Lung microvascular endothelial cell (primary cell): ENCODE measurements around the gene KLHL5. TPM values are rescaled to one million over a fixed set of nuclear protein-coding genes. Genes with fewer than 3 reads are reported as not detected.
A peak's percentile ranks its signal among the peaks of the same experiment; 100 is the strongest.

Experiments
- DNase-seq, 2 donors: peaks; one replicate each; pipeline versions ENCODE4 v3.0.0 to v3.0.0-alpha.2; 2010; ENCODE audit warnings: low read depth in 2 of 2
- total RNA-seq: library from RNA; depleted of rRNA; stranded (reverse); fragments of >200 nt; gene quantifications from 2 replicates; pipeline ENCODE4 v1.2.1, GENCODE V29; 2014

Gene KLHL5
- total RNA-seq, 1 donor from 2014 or later = 98.8 TPM

DNA sequence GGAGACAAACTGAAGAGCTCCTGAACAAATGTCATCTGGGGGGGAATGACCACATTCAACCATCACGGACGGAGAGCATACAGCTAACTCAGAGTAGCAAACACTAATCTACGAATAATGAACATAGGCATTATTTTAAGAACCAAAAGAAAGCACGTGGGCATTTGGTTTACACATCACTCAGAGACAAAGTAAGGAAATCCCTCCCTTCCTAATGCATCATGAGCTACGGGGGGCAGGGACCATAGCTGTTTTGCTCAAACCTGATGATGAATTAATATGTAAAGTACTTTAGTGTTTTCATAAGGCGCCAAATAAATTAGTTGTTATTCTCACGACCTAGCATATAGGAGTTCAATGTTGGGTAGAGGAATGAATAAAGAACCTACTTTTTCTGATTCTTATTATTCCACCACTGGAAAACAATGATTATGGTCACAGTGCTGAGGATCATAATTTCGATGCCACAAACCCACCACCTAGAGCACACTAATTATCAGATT is 18.1 kb upstream of the KLHL5 start:
- peak; percentile 85 to 92 for DNase-seq

DNA sequence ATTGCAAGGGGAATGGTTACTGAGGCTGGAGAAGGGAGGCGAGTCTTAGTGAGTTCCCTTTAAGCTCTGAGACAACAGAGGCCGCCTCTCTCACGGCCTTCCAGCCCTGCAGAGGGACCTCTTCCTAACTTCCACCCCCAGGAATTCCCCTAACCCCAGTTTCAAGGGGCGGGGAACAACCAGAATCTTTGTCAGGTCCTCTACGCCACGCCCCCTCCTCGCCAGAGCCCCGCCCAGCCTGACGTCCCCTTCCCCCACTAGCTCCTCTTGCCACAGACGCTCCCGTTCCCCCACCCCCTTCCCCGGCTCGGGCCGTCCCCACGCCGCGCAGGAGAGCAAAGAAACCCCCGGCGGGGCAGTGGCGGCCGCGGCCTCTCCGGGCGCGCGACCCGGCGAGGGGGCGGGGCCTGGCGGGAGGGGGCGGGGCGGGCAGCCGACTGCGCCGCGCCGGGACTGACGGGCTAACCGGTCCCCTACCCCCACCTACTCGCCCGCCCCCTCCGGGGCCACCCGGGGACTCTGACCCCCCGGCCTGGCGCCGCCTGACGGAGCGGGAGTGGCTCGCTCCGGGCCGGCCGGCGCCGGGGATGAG is 17.6 kb upstream of the KLHL5 start:
- DNase-seq = peak; percentile 96 to 97

DNA sequence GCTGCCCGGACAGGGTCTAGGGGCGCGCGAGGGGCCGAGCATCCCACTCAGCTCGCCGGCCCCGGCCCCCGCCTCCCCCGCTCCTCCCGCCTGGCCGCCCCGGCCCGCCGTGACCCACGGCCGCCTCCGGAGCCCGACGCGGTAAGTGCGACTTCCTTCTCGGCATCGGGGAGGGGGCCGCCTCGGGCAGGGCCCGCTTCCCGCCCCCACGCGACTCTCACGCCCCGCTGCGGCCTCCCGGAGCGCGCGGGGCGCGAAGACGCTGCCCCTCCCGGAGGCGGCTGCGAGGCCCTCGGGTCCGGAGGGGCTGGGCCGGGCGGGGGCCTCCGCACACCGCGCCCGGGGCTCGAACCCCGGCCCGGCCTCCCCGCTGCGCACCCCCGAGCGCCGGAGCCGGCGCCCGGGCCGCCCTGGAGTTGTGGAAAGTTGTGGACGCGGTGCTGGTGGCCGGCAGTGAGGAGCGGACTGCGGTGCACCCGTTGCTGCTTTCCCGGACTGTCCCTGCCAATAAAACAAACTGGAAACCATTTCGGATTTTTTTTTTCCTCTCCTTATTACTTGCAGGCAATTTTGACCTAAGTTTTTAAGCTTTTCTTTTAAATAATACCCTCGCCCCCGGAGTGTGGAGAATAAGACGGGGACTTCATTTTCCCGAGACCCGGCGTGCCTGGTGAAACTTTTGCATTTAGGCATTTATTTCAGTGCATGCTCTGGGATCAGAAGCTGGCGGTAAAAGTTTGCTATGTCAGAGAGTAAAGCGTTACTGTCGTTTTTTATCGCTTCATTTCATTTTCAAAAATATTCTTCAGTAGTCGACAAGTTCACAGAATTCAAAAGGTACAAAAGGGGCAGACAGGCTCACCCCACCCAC is 16.8 kb upstream of the KLHL5 start:
- peak; percentile 38 to 56 for DNase-seq

- DNase-seq = peak; percentile 31 to 51
These were observed 16.2 kb upstream of the KLHL5 start for GRCh38 chr4:39045827-39046221.

DNA sequence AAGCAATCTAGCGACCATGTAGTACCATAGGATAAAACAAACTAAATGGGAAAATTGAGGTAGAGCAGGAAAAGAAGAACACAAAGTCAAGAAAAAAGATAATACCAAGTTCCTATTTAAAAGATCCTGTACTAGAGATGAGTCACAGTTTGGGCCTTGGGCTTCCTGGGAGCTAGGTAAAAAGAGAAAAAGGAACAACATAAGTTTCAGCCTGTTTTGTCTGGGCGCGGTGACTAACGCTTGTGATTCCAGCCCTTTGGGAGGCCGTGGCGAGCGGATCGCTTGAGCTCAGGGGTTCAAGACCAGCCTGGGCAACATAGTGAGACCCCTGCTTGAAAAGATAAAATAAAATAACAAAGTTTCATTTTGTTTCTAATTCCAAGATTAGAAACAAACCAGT is 15.8 kb upstream of the KLHL5 start:
- peak in 1 of 2 donors; percentile 44 for DNase-seq

- DNase-seq = no peak
These were observed 14.4 kb upstream of the KLHL5 start for GRCh38 chr4:39047681-39048080.

- peak; percentile 31 to 54 for DNase-seq
These were observed 13.7 kb upstream of the KLHL5 start for GRCh38 chr4:39048311-39048710.

- no peak for DNase-seq
These were observed 11.4 kb upstream of the KLHL5 start for GRCh38 chr4:39050590-39050989.

- DNase-seq = no peak
These were observed 10.5 kb upstream of the KLHL5 start for GRCh38 chr4:39051492-39051891.

GRCh38 chr4:39053983-39054382 is 8.0 kb upstream of the KLHL5 start:
- DNase-seq = no peak

DNA sequence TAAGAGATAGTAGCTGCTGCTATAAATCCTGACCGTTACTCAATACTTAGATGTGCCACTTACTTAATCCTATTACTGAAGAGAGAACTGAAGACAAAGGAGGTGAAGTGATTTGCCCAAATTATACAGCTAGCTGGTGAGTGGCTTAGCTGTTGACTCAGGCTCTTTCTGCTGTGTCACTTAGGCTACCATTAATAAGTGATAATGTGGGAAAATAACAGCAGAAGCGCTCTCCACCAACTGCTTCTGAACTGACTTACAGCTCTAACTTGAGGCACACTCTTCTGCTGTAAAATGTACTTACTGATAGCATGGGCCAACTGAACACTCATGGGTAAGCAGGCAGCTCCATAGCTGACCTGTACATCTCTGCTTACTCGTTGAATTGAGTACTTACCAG is 7.5 kb upstream of the KLHL5 start:
- DNase-seq = no peak

DNA sequence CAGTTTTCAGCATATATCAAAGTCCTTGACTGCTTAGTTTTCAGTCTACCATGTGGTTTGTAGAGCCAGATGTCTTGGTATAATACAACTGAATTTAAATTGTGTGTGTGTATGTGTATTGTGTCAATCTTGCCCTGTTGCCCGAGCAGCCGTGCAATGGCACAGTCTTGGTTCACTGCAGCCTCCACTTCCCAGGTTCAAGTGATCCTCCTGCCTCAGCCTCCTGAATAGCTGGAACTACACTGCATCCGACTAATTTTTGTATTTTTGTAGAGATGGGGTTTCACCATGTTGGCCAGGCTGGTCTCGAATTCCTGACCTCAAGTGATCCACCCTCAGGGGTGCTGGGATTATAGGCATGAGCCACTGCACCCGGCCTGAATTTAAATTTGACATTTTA is 6.0 kb upstream of the KLHL5 start:
- no peak for DNase-seq

DNA sequence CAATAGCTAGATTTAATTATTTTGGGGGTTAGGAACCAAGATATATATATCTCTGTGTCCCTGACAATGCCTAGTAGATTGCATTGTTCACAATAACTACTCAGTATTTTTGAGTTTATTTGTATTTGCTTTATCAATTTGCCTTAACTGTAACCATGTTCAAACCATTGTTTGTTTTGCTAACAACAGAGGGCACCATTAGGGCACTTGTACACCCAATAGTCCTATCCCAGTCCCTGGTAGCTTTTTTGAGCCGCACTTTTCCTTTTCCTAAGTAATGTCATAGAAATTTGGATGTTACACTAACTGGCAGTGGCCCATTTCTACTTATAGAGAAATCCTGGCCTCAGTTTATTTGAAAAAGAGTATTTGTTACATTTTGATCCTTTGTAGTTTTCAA is 575 bp upstream of the KLHL5 start:
- no peak for DNase-seq

GRCh38 chr4:39062770-39063097 is 702 bp downstream of the KLHL5 start:
- DNase-seq = no peak

DNA sequence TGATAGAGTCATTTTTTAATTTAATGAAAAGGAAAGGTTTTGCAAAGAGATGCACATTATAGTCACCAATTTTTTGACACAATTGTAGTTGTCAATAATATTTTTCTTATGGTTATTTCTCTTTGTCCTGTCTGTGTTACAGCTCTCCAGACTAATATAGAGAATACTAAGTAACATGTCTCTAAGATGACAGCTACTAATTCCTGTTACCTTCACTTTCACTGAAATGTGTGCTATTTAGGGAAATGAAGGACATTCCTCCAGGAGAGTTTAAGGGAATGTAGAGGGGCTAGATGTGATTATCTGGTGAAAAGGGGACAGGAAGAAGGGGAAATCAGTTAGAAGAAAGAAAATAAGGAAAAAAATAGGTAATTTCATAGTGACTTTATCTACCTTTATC is 1.4 kb downstream of the KLHL5 start:
- no peak for DNase-seq

DNA sequence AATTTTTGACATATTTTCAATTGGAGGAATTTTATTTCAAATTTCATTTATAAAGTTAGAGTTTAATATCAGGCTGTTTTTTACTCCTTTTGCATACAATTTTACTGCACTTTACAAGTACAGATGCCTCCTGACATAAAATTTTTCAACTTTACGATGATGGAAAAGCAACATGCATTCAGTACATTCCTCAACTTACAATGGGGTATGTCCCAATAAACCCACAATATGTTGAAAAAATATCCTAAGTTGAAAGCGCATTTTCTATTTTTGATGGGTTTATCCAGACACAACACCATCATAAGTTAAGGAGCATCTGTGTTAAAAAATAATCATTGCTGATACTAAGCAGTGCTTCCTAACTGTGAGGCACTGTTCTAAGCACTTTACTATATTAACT is 4.3 kb downstream of the KLHL5 start:
- no peak for DNase-seq

- no peak for DNase-seq
These were observed 5.0 kb downstream of the KLHL5 start for GRCh38 chr4:39067031-39067430.

GRCh38 chr4:39067451-39067850 is 5.4 kb downstream of the KLHL5 start:
- no peak for DNase-seq

- peak; percentile 17 to 57 for DNase-seq
These were observed 6.9 kb downstream of the KLHL5 start for GRCh38 chr4:39068907-39069306.

DNA sequence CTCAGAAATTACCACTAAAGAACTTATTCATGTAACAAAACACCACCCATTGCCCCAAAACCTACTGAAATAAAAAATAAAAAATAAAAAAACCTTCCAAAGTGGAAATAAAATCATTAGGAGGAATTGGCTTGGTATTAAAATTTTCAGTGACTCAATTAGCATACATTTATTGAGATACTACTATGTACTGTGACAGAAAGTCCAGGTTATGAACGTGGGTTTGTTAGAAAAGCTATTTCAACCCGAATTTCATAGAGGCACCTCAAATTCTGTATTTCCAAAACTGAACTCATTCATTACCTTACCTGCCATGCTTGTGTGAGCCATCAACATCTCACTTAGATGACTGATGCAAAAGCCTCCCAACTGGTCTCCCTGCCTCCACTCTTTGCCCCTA is 16.8 kb downstream of the KLHL5 start:
- no peak for DNase-seq

GRCh38 chr4:39083164-39083563 is 21.1 kb downstream of the KLHL5 start:
- peak; percentile 19 to 74 for DNase-seq

DNA sequence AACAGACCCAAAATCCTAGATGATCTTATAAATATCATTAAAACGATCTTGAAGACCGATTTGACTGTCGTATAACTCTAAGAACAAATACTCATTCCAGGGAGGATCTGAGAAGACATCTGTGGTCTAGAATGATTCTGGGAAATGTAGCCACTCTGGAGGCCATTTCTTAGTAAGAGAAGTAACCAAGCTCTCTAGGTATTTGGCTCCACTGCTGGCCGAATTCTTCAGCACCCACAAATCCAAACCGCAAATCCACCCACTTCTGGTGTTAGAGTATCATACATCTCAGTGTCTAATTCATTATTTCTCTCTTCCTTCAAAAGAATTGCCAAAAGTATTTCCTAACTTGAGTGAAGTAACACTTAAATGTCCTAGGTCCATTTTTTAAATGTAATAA is 23.9 kb downstream of the KLHL5 start:
- DNase-seq = no peak

GRCh38 chr4:39096847-39097246 is 34.8 kb downstream of the KLHL5 start:
- peak; percentile 39 to 77 for DNase-seq
